Loucy (cell line): ENCODE data around the gene IWS1.

Experiments used
- H2AFZ ChIP-seq: fragments of 200-600 bp; sonication (generic); 2 replicates; pipeline ENCODE4 v1.6.0; 2016; ENCODE audit warnings: antibody characterized with exemption, mild to moderate bottlenecking, low read length, moderate library complexity
- H3F3A ChIP-seq: fragments of 200-600 bp; 2 replicates; pipeline ENCODE4 v1.6.0; 2016; ENCODE audit warnings: antibody characterized with exemption, low read depth, mild to moderate bottlenecking
- H3K27me3 ChIP-seq: fragments of 200-600 bp; sonication (generic); 2 replicates; pipeline ENCODE4 v1.6.1; 2014; ENCODE audit warnings: low read length, mild to moderate bottlenecking; ENCODE audit not compliant: insufficient read depth, poor library complexity, severe bottlenecking
- H3K36me3 ChIP-seq: fragments of 200-600 bp; sonication (generic); 2 replicates; pipeline ENCODE4 v1.6.1; 2016; ENCODE audit warnings: low read length; ENCODE audit not compliant: insufficient read depth
- H3K4me1 ChIP-seq: fragments of 200-600 bp; sonication (generic); 2 replicates; pipeline ENCODE4 v1.5.1; 2014; ENCODE audit warnings: low read length, mild to moderate bottlenecking; ENCODE audit not compliant: insufficient read depth, poor library complexity, severe bottlenecking
- H3K4me2 ChIP-seq: fragments of 200-600 bp; sonication (generic); 2 replicates; pipeline ENCODE4 v1.6.0; 2014; ENCODE audit warnings: antibody characterized with exemption, low read length, low read depth, mild to moderate bottlenecking; ENCODE audit not compliant: poor library complexity, severe bottlenecking
- H3K4me3 ChIP-seq: fragments of 200-600 bp; sonication (generic); 2 replicates; pipeline ENCODE4 v1.5.1; 2014; ENCODE audit warnings: low read length, mild to moderate bottlenecking, mixed read lengths; ENCODE audit not compliant: poor library complexity, severe bottlenecking
- H3K79me2 ChIP-seq: fragments of 200-600 bp; sonication (generic); 2 replicates; pipeline ENCODE4 v1.6.1; 2014; ENCODE audit warnings: low read length; ENCODE audit not compliant: insufficient read depth
- H3K9ac ChIP-seq: fragments of 200-600 bp; sonication (generic); 2 replicates; pipeline ENCODE4 v1.6.0; 2014; ENCODE audit warnings: mild to moderate bottlenecking, low read depth, low read length, moderate library complexity; ENCODE audit not compliant: poor library complexity, severe bottlenecking
- H3K9me2 ChIP-seq: fragments of 200-600 bp; sonication (generic); replicated peaks from 2 replicates; pipeline ENCODE4 v1.6.1; 2016; ENCODE audit warnings: low read depth, low read length, mixed read lengths
- H3K9me3 ChIP-seq: fragments of 200-600 bp; sonication (generic); 2 replicates; pipeline ENCODE4 v1.6.1; 2014; ENCODE audit warnings: mild to moderate bottlenecking, antibody characterized with exemption, low read length, low read depth; ENCODE audit not compliant: insufficient read depth
- H4K20me1 ChIP-seq: fragments of 200-600 bp; sonication (generic); 2 replicates; pipeline ENCODE4 v1.6.0; 2014; ENCODE audit warnings: antibody characterized with exemption, low read length, mild to moderate bottlenecking; ENCODE audit not compliant: insufficient read depth, poor library complexity, severe bottlenecking
- CTCF ChIP-seq: fragments of 200-600 bp; sonication (generic); conservative IDR thresholded peaks from 2 replicates; pipeline ENCODE4 v1.5.1; 2014; ENCODE audit warnings: mild to moderate bottlenecking, antibody characterized with exemption, low read length
- EZH2phosphoT487 ChIP-seq: fragments of 200-600 bp; IDR thresholded peaks from 2 replicates; pipeline ENCODE4 v1.6.1; 2018; ENCODE audit warnings: antibody characterized with exemption, mild to moderate bottlenecking, moderate library complexity, borderline replicate concordance

Gene IWS1

GRCh38 chr2:127464470-127465257 lies 61.6 kb downstream of the IWS1 start:
- Histone ChIP-seq H3K27me3 (no peaks in the 10 kb centered on the region), H3K4me2 (no peak overlapping the region), H3K79me2 (no peaks in the 10 kb centered on the region), H3K9ac (no peak overlapping the region), H2AFZ (no peak overlapping the region), H4K20me1 (no peaks in the 10 kb centered on the region), H3K9me2 (no peaks in the 10 kb centered on the region), H3F3A (no peaks in the 10 kb centered on the region), H3K4me1 (no peaks in the 10 kb centered on the region), H3K36me3 (peaks cover 4% of the 10 kb centered on the region; the same call in 1 of the 2 replicates), H3K9me3 (no peaks in the 10 kb centered on the region), H3K4me3 (no peak overlapping the region)
- no peak for TF ChIP-seq EZH2phosphoT487
- TF ChIP-seq CTCF = no peak

- no peaks in the 10 kb centered on the region for H3K9me2 ChIP-seq
- H4K20me1 ChIP-seq = no peaks in the 10 kb centered on the region
- no peak overlapping the region for H3K4me3 ChIP-seq
- no peaks in the 10 kb centered on the region for H3K27me3 ChIP-seq
- no peaks in the 10 kb centered on the region for H3K9me3 ChIP-seq
- no peaks in the 10 kb centered on the region for H3K79me2 ChIP-seq
- H3K4me2 ChIP-seq = no peak overlapping the region
- H3K36me3 ChIP-seq = no peaks in the 10 kb centered on the region
- no peak overlapping the region for H3K9ac ChIP-seq
- TF ChIP-seq CTCF (no peak), EZH2phosphoT487 (no peak)
- H3F3A ChIP-seq = no peaks in the 10 kb centered on the region
- H2AFZ ChIP-seq = no peak overlapping the region
- H3K4me1 ChIP-seq = no peaks in the 10 kb centered on the region
Observed at GRCh38 chr2:127463155-127463991, 62.9 kb downstream of the IWS1 start.

- Histone ChIP-seq H3K79me2 (no peaks in the 10 kb centered on the region), H3K9ac (no peak overlapping the region), H3K4me3 (no peak overlapping the region), H4K20me1 (no peaks in the 10 kb centered on the region), H3K36me3 (no peaks in the 10 kb centered on the region), H3F3A (no peaks in the 10 kb centered on the region), H2AFZ (no peak overlapping the region), H3K9me2 (no peaks in the 10 kb centered on the region), H3K4me2 (no peak overlapping the region), H3K4me1 (no peaks in the 10 kb centered on the region), H3K9me3 (no peaks in the 10 kb centered on the region), H3K27me3 (no peaks in the 10 kb centered on the region)
- no peak for TF ChIP-seq EZH2phosphoT487
Observed at GRCh38 chr2:127462461-127462860, 63.8 kb downstream of the IWS1 start.
